ENCODE measurements around the gene OR1J2.
"Not testable (repeated sequence)": the region's sequence is repeated elsewhere in the genome, so short reads cannot be mapped to it uniquely, and the experiment has no call there.

Gene OR1J2, protein sequence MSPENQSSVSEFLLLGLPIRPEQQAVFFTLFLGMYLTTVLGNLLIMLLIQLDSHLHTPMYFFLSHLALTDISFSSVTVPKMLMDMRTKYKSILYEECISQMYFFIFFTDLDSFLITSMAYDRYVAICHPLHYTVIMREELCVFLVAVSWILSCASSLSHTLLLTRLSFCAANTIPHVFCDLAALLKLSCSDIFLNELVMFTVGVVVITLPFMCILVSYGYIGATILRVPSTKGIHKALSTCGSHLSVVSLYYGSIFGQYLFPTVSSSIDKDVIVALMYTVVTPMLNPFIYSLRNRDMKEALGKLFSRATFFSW

DNA sequence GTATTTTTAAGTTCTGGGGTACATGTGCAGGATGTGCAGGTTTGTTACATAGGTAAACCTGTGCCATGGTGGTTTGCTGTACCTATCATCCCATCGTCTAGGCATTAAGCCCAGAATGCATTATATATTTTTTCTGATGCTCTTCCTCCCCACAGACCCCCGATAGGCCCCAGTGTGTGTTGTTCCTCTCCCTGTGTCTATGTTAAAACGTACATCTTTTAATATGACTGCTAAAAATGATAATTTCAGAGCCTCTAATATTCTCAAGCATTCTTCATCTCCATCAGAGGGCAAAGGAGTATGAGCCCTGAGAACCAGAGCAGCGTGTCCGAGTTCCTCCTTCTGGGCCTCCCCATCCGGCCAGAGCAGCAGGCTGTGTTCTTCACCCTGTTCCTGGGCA, at the start of gene OR1J2:
TSS of gene OR1J2 (plus strand) at position 301 of the 400 bp plus-strand sequence. CDS start at position 301, 0 bp downstream.
- DNase-seq (ENCODE audit: low spot score): no peak

DNA sequence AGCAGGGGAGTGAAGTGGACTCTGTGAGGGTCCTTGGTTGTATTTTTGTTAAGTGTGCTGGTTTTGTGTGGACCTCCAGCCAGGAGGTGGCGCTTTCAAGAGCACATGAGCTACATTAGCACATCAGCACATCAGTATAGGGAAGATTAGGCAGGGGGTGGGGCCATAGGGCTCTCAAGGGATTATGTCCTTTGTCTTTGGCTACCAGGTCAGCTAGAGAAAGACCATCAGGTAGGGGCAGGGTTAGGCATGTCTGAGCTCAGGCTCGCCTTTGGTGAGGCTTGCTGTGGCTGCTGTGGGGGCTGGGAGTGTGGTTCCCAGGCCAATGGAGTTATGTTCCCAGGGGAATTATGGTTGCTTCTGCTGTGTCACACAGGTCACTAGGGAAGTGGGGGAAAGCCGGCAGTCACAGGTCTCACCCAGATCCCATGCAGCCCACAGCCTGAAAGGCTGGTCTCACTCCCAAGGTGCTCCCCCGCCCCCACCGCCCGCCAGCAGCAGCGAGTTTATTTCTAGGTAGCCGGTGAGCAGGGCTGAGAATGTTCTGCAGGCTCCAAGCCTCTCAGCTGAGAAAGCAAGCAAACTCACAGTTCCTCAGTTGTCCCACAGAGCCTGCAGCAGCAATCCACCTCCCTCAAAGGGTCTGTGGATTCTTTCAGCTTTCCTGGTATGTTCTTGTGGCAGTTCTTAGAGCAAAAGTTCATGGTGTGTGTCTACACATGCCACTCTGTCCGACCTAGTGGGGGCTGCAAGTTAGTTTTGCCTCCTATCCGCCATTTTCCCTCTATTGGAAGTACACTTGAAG, 46.6 kb upstream of the OR1J2 start:
- peak; percentile 14 for DNase-seq (ENCODE audit: low spot score)

DNA sequence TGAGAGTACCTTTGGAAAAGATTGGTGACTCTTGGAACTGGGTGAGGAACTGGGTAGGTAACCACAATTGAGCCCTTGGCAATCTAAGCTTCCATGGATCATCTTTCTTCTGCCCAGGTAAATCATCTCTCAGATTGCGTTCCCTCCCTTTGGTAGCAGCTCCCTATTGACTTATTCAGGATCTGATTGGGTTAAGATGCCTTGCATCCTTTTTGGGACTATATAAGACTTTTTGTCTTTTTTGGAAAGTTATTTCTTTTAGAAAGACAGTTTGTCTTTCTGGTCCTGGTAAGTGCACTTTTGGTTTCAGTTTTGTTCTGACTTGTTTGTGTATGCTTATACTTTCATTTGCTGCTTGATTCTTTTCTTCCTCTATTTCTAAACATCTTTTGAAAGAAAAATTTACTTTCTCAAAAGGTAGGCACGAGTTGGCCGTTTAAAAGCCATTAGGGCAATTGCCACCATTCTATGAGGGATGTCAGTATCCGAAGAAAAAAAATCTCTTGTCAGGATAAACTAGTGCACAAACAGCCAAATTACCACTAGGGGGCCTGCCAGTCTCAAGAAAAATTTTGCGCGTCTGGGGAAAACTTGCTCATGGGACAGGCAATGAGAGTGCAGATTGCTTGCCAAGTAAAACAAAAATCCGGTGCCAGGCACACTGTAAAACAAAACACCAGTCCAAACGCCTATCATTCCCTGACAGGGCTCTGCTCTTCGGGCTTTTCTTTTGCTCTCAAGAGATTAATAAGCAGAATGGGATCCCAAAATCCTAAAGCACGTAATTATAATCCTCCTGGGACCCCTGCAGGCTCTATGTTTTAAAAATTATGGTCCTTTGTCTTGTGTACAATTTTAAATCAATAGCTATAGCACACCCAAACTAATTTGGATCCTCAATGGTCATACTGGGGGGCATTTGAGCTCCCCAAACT, 45.7 kb upstream of the OR1J2 start:
- DNase-seq (ENCODE audit: low spot score): peak; percentile 68

- DNase-seq (ENCODE audit: low spot score): no peak
These were observed 44.1 kb upstream of the OR1J2 start for GRCh38 chr9:122466456-122466855.

DNA sequence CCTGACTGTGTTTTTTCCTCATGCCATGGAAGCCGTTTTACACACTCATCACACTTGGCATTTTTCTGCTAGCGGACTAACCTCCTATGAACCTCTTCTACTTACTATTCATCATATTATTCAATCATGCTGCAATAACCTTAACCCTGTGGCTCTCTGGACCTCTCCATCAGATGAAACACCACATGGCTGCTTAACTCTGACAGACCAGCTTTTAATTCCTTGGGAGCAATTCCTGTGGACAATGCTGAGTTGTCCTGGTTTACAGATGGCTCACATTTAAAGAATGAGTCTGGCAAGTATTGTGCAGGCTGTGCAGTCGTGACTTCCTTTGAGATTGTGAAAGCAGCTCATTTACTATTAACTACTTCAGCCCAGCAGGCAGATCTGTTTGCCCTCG, 41.9 kb upstream of the OR1J2 start:
- DNase-seq (ENCODE audit: low spot score): no peak

GRCh38 chr9:122474561-122474960, 36.0 kb upstream of the OR1J2 start:
- no peak for DNase-seq (ENCODE audit: low spot score)

GRCh38 chr9:122475717-122476116, 34.9 kb upstream of the OR1J2 start:
- DNase-seq (ENCODE audit: low spot score): no peak

DNA sequence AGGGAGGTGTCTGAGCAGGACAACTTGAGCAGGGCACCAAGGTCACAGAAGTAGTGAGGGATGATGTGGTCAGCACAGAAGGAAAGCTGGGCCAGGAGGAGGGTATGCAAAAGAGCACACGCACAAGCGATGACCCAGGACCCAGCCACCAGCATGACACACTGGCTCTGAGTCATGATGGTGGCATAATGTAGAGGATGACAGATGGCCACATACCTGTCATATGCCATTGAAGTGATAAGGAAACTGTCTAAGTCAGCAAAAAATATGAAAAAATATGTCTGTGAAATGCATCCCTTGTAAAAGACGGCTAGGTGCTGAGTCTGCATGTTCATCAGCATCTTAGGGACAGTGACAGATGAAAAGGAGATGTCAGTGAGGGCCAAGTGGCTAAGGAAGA, 33.3 kb upstream of the OR1J2 start:
- DNase-seq (ENCODE audit: low spot score): no peak

DNA sequence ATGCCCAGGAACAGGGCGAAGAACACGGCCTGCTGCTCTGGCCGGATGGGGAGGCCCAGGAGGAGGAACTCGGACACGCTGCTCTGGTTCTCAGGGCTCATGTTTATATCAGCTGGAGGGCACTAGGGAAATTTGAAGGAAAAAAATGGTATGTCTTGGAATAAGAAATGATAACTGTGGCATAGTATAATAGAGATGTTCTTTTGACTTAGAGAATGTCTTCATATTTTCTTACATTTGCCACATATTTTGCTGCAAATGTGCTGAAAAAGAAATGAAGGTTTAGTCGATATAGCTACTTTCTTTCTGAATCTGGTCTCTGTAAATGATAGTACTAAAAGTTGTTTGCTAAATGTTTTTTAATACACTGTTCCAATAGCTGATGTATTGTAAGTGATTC, 32.8 kb upstream of the OR1J2 start, which contains the start of gene OR1J1:
TSS of gene OR1J1 (minus strand) at position 101 of the 400 bp plus-strand sequence. CDS start at position 101, 0 bp downstream.
- DNase-seq (ENCODE audit: low spot score): no peak

- DNase-seq (ENCODE audit: low spot score): no peak
These were observed 31.5 kb upstream of the OR1J2 start for GRCh38 chr9:122479062-122479461.

GRCh38 chr9:122498883-122499288, 11.7 kb upstream of the OR1J2 start:
- peak; percentile 30 for DNase-seq (ENCODE audit: low spot score)

DNA sequence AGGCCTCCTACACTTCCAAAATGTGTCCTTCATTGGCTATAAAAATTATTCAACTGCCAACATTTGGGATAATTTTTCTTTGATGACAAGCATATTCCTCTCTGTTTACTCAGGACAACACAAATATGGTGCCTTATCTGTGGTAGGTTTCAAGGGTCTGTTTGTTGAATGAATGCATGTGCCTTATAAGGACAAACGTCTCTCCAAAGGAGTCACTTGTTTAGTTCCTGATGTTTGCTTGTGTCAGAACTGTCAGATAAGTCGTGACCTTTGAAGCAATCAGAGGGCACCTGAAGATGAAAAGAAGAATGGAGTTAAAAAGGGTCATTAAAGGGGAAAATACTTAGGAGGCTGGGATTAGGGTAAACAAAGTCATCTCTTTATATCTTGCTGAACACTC, 3.6 kb upstream of the OR1J2 start:
- no peak for DNase-seq (ENCODE audit: low spot score)

- no peak for DNase-seq (ENCODE audit: low spot score)
These were observed 7.6 kb downstream of the OR1J2 start for GRCh38 chr9:122518226-122518625.

DNA sequence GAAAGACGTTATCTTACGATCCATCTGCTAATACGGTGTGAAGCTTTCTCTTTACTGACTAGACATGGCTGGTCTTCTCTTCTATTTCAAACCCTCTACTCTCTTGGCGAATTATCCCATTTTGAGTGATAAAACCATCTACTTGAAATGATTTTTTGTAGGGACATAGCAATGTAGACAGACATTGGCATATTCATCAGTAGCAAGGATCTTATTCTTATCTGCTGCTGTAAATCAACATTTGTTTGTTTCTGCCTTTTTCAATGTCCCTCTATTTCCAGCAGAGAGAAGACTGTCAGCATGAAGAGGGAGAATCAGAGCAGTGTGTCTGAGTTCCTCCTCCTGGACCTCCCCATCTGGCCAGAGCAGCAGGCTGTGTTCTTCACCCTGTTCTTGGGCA, 8.2 kb downstream of the OR1J2 start, which contains the start of gene OR1J4:
TSS of gene OR1J4 (plus strand) at position 301 of the 400 bp plus-strand sequence. CDS start at position 301, 0 bp downstream.
- no peak for DNase-seq (ENCODE audit: low spot score)

DNA sequence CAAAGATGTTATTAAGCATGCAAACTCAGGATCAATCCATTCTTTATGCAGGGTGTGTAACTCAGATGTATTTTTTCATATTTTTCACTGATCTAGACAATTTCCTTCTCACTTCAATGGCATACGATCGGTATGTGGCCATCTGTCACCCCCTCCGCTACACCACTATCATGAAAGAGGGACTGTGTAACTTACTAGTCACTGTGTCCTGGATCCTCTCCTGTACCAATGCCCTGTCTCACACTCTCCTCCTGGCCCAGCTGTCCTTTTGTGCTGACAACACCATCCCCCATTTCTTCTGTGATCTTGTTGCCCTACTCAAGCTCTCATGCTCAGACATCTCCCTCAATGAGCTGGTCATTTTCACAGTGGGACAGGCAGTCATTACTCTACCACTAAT, 8.8 kb downstream of the OR1J2 start:
- no peak for DNase-seq (ENCODE audit: low spot score)

DNA sequence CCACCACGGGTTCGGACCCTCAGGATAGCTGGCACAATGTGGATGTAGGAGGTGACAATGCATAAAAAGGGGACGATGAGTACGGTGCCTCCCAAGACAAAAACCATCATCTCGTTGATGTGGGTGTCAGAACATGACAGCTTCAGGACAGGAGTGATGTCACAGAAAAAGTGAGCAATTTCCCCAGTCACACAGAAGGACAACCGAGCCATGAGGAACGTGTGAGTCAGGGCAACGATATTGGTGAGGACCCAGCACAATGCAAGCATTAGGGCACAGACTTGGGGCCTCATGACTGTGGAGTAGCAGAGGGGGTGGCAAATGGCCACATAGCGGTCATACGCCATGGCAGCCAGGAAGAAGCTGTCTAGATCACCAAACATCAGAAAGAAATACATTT, 16.0 kb downstream of the OR1J2 start:
- no peak for DNase-seq (ENCODE audit: low spot score)

GRCh38 chr9:122527193-122527592, 16.6 kb downstream of the OR1J2 start, which contains the start of gene OR1N1:
OR1N1 (minus strand) TSS chr9:122527293; CDS start chr9:122527293, 0 bp downstream.
- no peak for DNase-seq (ENCODE audit: low spot score)

DNA sequence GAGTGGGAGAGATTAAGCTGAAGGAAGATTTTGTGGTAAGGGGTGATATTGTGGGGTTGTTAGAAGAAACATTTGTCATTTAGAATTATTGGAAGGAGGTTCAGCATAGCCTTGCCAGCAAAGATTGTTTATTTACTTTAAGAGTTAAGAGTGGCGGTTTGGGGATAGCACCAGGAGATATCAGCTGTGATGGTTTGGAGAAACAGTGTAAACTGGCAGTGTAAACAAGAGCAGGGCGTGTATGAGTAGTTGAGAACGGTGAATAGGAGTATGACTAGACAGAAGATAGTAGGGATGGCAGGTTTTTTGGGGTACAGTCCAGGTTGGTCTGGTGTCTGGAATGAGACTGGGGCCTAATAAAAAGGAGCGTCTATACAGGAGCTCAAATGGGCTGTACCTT, 20.6 kb downstream of the OR1J2 start:
- DNase-seq (ENCODE audit: low spot score): not testable (repeated sequence)

DNA sequence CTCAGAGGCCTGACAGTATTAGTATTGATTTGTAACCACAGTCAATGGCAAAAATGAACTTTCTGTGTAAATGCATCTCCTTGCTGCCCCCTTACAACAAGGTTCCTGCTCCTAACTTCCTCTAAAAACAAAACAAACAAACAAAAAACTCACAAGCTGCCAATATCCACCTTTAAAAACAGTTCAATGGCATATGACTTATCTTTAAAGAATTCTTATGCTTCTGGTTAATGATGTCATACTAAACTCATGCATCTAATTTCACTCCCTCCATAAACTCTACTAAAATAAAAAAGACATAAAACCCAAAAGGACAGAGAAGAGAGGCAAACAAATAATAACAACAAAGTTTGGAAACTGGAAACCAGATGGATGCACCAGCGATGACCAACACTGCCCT, 25.5 kb downstream of the OR1J2 start:
- DNase-seq (ENCODE audit: low spot score): no peak

GRCh38 chr9:122537066-122537465, 26.5 kb downstream of the OR1J2 start:
- not testable (repeated sequence) for DNase-seq (ENCODE audit: low spot score)

DNA sequence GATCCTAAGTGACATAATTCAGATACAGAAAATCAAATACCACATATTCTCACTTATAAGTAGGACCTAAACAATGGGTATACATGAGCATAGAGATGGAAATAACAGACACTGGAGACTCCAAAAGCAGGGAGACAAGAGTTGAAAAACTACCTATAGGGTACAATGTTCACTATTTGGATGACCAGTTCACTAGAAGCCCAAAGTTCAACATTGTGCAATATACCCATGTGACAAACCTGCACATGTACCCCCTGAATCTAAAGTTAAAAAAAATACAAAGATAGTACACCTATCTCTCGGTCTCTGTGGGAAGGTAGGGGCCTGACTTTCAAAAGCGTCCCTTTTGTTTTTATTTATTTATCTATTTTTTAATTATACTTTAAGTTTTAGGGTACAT, 28.2 kb downstream of the OR1J2 start:
- DNase-seq (ENCODE audit: low spot score): no peak

GRCh38 chr9:122546196-122546595, 35.6 kb downstream of the OR1J2 start:
- no peak for DNase-seq (ENCODE audit: low spot score)

Measured in germinal center (tissue), 1 donor.